Measurements from ENCODE around the gene POLG2. TPM values are rescaled to one million over a fixed set of nuclear protein-coding genes. Genes with fewer than 3 reads are reported as not detected.

Gene POLG2
- total RNA-seq, 1 donor from 2014 or later, result 6.9 TPM

DNA sequence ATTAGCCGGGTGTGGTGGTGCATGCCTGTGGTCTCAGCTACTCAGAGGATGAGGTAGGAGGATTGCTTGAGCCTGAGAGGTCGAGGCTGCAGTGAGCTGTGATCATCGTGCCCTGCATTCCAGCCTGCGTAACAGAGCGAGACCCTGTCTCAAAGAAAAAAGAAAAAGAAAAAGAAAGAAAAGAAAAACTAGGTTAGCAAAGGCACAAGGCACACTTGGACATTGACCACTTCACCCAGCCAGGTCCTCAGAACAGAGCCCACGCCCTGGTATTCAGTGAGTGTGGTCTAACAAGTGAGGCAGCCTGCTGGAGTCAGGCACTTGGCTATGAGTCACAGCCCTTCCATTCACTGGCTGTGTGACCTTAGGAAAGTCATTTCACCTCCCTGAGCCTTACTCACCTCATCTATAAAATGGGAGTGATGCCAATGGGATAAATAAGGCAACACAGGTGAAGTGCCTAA, 37.5 kb downstream of the POLG2 start:
- TF ChIP-seq, protein P1, sequence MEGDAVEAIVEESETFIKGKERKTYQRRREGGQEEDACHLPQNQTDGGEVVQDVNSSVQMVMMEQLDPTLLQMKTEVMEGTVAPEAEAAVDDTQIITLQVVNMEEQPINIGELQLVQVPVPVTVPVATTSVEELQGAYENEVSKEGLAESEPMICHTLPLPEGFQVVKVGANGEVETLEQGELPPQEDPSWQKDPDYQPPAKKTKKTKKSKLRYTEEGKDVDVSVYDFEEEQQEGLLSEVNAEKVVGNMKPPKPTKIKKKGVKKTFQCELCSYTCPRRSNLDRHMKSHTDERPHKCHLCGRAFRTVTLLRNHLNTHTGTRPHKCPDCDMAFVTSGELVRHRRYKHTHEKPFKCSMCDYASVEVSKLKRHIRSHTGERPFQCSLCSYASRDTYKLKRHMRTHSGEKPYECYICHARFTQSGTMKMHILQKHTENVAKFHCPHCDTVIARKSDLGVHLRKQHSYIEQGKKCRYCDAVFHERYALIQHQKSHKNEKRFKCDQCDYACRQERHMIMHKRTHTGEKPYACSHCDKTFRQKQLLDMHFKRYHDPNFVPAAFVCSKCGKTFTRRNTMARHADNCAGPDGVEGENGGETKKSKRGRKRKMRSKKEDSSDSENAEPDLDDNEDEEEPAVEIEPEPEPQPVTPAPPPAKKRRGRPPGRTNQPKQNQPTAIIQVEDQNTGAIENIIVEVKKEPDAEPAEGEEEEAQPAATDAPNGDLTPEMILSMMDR (IDR thresholded peaks at IDR 0.05; ENCODE audit: insufficient read depth, low read length, poor library complexity, severe bottlenecking), result no peak
- DNase-seq (ENCODE audit: low read depth), result peak; percentile 31
- Histone ChIP-seq H3K36me3 (ENCODE audit: control insufficient read depth, insufficient read depth, low read length) (no peaks in the 10 kb centered on the region), H3K27me3 (ENCODE audit: control insufficient read depth, insufficient read depth, low read length) (no peaks in the 10 kb centered on the region), H3K4me3 (ENCODE audit: low read depth, low read length) (no peak overlapping the region)

DNA sequence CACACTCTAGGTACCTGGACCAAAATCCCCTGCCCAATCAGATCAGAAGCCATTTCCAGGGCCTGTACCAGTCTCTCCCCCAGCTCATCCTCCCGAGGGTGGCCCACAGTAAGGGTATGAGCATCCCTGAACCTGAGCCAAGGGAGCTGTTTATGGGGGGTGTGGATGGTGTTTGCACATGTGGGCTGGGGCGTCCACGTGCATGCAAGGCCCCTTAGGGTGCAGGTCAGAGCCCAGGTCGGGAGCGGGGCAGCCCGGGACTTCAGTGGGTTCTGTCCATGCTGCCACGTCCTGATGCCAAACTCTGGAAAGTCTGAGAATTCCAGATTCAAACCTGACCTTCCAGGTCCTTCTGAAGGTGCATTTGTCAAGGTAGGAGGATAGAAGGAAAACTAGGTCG, 38.1 kb downstream of the POLG2 start:
- no peaks in the 10 kb centered on the region for H3K36me3 ChIP-seq (ENCODE audit: control insufficient read depth, insufficient read depth, low read length)
- DNase-seq (ENCODE audit: low read depth), result no peak
- TF ChIP-seq, protein P1 (IDR thresholded peaks at IDR 0.05; ENCODE audit: insufficient read depth, low read length, poor library complexity, severe bottlenecking), result no peak
- H3K27me3 ChIP-seq (ENCODE audit: control insufficient read depth, insufficient read depth, low read length), result no peaks in the 10 kb centered on the region
- H3K4me3 ChIP-seq (ENCODE audit: low read depth, low read length), result no peak overlapping the region

DNA sequence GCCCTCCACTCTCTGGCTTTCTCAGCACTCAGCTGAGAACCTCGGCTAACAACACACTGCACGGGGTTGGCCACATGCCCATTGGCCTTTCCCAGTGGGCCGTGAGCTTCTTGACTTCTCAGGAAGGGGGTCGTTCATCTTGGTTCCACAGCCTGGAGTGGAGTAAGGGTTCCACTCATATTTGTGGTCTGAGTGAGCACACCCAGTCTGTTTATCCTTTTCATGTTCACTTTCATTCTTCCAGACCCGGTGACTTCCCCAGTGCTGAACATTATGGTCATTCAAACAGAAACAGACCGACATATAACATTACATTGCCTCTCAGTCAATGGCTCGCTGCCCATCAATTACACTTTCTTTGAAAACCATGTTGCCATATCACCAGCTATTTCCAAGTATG, 39.7 kb downstream of the POLG2 start:
- Histone ChIP-seq H3K4me3 (ENCODE audit: low read depth, low read length) (no peak overlapping the region), H3K36me3 (ENCODE audit: control insufficient read depth, insufficient read depth, low read length) (no peaks in the 10 kb centered on the region), H3K27me3 (ENCODE audit: control insufficient read depth, insufficient read depth, low read length) (no peaks in the 10 kb centered on the region)
- TF ChIP-seq, protein P1 (IDR thresholded peaks at IDR 0.05; ENCODE audit: insufficient read depth, low read length, poor library complexity, severe bottlenecking), result no peak
- DNase-seq (ENCODE audit: low read depth), result peak; percentile 37

DNA sequence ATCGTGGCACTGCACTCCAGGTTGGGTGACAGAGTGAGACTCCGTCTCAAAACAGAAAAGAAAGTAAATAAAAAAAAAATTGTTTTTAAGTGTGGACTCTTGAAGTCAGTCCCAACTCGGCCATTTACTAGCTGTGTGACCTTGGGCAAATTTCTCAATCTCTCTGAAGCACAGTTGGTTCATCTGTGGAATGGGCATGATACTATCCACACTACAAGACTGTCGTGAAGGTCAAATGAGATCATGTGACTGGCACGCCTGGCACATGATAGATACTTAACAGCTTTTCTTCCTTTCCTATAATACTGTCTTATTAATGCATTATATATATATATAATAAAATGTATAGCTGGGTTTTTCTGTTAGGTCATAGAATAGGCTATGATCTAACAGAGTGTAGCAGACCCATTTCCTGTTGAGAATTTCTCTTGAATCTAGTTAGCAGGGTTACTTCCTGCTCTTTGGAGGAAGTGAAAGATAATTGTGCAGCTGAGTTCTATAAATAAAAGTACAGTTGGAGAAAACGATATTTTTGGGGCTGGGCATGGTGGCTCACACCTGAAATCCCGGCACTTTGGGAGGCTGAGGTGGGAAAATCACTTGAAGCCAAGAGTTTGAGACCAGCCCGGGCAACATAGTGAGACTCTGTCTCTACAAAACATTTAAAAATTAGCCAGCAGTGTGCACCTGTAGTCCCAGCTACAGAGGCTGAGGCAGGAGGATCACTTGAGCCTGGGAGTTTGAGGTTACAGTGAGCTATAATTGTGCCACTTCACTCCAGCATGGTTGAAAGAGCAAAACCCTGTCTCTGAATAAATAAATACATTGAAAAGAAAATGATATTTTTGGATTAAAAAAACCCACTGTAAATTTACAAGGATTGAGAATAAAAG, 40.6 kb downstream of the POLG2 start:
- no peaks in the 10 kb centered on the region for H3K27me3 ChIP-seq (ENCODE audit: control insufficient read depth, insufficient read depth, low read length)
- no peak for DNase-seq (ENCODE audit: low read depth)
- TF ChIP-seq, protein P1 (IDR thresholded peaks at IDR 0.05; ENCODE audit: insufficient read depth, low read length, poor library complexity, severe bottlenecking), result no peak

DNA sequence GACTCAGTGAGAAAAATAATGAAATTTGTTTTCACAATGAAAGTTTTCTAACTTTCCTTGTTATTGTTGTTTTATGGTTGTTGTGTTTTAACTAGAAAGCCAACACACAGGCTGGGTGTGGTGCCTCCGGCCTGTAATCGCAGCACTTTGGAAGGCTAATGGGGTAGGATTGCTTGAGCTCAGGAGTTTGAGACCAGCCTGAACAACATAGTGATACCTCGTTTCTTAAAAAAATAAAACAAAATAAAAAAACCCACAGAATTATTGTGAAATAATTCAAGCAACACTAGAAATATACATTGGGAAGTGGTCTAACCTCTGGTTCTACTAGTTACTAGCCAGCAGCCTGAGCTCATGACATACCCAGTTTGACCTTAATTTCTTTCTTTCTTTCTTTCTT, 47.3 kb downstream of the POLG2 start:
- Histone ChIP-seq H3K4me3 (ENCODE audit: low read depth, low read length) (no peak overlapping the region), H3K36me3 (ENCODE audit: control insufficient read depth, insufficient read depth, low read length) (no peaks in the 10 kb centered on the region), H3K27me3 (ENCODE audit: control insufficient read depth, insufficient read depth, low read length) (no peaks in the 10 kb centered on the region)
- no peak for DNase-seq (ENCODE audit: low read depth)
- TF ChIP-seq, protein P1 (IDR thresholded peaks at IDR 0.05; ENCODE audit: insufficient read depth, low read length, poor library complexity, severe bottlenecking), result no peak

More for the DNA sequence above, 40.6 kb downstream of the POLG2 start:
- Histone ChIP-seq H3K36me3 (ENCODE audit: control insufficient read depth, insufficient read depth, low read length) (no peaks in the 10 kb centered on the region), H3K4me3 (ENCODE audit: low read depth, low read length) (no peak overlapping the region)

All from kidney epithelial cell (primary cell).